Measurements from ENCODE around the gene CFAP46. TPM values are rescaled to one million over a fixed set of nuclear protein-coding genes. Genes with fewer than 3 reads are reported as not detected.

The CFAP46 gene
- not detected for total RNA-seq

DNA sequence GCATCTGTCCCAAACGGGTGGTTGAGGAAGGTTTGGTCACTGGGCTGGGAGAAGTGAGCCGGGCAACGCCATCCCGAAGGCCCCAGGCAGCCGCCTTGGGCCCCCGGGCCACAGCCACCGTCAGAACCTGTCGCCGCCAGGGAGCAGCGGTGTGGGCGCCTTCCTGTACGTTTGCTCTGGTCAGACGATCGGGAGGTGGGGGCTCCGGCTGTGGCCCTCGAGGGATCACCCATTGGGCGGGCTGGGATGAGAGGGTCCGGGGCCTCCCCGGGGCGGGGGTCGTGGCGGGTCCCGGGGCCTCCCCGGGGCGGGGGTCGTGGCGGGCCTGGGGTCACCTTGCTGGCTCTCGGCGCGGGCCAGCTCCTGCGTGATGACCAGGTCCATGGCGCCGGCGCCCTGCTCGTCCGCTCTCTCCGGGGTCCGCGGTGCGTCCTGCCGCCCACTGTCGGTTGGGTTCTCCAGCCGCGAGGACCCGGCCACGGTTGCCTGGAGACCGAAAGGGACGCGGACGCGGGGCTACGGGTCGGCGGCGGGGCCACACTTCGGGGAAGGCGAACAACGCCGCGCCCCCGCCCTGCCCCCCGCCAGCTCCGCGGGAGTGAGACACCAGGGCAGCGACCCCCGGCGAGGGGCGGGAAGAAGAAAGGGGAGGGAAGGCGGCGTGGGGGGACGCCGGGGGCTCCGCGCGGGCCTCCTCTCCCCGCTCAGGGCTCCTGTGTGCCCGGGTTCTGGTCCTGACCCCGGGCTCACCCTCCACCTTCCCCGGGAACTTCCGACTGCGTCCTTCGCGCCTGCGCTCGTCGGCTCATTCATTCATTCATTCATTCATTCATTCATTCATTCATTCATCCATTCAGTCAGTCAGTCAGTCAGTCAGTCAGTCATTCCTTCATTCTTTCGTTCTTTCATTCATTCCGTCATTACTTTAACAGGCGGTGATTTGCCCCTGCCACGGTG, at the start of gene CFAP46:
TSS of gene CFAP46 (minus strand) at position 470 of the 957 bp plus-strand sequence. CDS start at position 384, 86 bp downstream.
- TF ChIP-seq, protein P1, sequence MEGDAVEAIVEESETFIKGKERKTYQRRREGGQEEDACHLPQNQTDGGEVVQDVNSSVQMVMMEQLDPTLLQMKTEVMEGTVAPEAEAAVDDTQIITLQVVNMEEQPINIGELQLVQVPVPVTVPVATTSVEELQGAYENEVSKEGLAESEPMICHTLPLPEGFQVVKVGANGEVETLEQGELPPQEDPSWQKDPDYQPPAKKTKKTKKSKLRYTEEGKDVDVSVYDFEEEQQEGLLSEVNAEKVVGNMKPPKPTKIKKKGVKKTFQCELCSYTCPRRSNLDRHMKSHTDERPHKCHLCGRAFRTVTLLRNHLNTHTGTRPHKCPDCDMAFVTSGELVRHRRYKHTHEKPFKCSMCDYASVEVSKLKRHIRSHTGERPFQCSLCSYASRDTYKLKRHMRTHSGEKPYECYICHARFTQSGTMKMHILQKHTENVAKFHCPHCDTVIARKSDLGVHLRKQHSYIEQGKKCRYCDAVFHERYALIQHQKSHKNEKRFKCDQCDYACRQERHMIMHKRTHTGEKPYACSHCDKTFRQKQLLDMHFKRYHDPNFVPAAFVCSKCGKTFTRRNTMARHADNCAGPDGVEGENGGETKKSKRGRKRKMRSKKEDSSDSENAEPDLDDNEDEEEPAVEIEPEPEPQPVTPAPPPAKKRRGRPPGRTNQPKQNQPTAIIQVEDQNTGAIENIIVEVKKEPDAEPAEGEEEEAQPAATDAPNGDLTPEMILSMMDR (IDR thresholded peaks at IDR 0.05) = no peak
- TF ChIP-seq POLR2A (IDR thresholded peaks at IDR 0.05) = no peak
- Histone ChIP-seq H3K4me1 (peaks cover 0 to 12% (median 4%) of the 10 kb centered on the region in 4 donors), H3K36me3 (no peaks in the 10 kb centered on the region), H3K4me3 (peak within 1 kb of the TSS in 3 of 4 donors; percentile 37 to 55 (median 45)), H3K27ac (no peak within 1 kb of the TSS), H3K27me3 (peaks cover 0 to 13% of the 10 kb centered on the region in 2 donors), H3K9me3 (no peaks in the 10 kb centered on the region)
- DNase-seq = peak in 1 of 3 donors; percentile 48

DNA sequence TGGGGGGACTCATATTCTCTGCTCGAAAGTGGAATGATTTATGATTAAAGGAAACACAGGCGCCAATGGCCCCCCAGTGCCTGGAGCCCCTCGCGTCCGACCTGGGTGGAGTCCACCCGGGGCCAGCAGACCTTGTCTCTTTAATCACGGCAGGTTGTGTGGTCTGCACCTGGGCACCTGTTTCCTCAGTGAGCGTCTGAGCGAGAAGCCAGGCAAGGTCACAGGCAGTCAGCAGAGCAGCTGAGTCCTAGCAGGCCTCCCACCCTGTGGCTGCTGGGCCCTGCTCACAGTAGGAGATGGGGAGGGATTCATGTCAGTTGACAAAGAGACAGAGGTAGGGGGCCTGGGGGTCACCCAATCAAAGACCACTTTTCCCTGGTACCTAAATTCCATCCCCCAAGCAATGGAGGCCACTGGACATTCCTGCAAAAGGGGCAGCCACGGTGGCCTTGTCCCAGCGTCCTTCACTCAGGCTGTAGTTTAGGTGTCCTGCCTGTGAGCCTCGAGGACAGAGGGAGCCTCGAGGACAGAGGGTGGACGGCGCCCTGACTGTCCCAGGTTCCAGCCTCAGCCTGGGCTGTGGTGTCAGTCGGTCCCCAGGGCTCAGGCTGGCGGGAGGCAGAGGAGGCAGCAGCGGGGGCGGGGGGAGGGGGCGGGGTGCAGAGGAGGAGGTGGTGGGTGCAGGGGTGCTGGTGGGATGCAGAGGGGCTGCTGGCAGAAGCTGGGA, 49.5 kb upstream of the CFAP46 start:
- DNase-seq = no peak
- no peaks in the 10 kb centered on the region for H3K9me3 ChIP-seq
- no peak for TF ChIP-seq POLR2A (IDR thresholded peaks at IDR 0.05)
- TF ChIP-seq, protein P1 (IDR thresholded peaks at IDR 0.05) = no peak
- H3K27ac ChIP-seq = no peak overlapping the region
- no peaks in the 10 kb centered on the region for H3K36me3 ChIP-seq
- H3K27me3 ChIP-seq = no peaks in the 10 kb centered on the region
- no peak overlapping the region for H3K4me3 ChIP-seq
- no peaks in the 10 kb centered on the region for H3K4me1 ChIP-seq

DNA sequence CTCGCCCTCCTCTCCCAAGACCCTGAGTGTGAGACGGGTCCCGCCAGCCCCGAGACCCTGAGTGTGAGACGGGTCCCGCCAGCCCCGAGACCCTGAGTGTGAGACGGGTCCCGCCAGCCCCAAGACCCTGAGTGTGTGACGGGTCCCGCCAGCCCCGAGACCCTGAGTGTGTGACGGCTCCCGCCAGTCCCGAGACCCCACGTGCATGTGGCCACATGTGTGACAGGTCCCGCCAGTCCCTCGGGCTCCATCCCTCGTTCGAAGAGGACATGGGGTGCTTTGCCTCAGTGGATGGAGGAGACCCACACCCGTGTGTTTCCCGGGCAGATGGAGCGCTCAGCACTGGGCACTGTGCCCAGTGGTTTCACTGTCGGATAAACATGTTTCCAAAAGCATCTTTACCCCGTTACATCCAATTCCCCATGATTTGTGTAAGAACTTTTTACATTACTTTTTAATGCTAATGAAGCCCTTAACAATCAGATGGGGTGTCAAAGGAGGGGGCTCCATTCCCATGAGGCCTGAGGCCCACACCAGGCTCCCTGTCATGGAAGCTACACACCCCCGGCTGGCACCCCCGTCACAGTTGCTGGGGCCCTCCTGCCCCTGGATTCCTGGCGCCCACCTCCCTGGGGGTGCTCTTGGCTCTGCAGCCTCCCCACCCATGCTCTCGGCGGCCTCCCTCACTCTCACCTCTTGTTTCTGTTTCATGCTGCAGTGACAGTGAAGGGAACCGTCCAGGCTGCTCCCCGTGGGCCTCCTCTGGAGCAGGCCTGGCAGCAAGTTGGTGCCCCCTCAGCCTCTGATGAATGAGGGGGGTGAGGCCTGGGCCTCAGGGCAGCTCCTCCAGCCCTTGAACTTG, 48.5 kb upstream of the CFAP46 start:
- Histone ChIP-seq H3K4me1 (no peaks in the 10 kb centered on the region), H3K36me3 (no peaks in the 10 kb centered on the region), H3K4me3 (no peak overlapping the region), H3K9me3 (no peaks in the 10 kb centered on the region), H3K27me3 (no peaks in the 10 kb centered on the region), H3K27ac (no peak overlapping the region)
- no peak for TF ChIP-seq POLR2A (IDR thresholded peaks at IDR 0.05)
- TF ChIP-seq, protein P1 (IDR thresholded peaks at IDR 0.05) = no peak
- DNase-seq = peak in 1 of 3 donors; percentile 21

DNA sequence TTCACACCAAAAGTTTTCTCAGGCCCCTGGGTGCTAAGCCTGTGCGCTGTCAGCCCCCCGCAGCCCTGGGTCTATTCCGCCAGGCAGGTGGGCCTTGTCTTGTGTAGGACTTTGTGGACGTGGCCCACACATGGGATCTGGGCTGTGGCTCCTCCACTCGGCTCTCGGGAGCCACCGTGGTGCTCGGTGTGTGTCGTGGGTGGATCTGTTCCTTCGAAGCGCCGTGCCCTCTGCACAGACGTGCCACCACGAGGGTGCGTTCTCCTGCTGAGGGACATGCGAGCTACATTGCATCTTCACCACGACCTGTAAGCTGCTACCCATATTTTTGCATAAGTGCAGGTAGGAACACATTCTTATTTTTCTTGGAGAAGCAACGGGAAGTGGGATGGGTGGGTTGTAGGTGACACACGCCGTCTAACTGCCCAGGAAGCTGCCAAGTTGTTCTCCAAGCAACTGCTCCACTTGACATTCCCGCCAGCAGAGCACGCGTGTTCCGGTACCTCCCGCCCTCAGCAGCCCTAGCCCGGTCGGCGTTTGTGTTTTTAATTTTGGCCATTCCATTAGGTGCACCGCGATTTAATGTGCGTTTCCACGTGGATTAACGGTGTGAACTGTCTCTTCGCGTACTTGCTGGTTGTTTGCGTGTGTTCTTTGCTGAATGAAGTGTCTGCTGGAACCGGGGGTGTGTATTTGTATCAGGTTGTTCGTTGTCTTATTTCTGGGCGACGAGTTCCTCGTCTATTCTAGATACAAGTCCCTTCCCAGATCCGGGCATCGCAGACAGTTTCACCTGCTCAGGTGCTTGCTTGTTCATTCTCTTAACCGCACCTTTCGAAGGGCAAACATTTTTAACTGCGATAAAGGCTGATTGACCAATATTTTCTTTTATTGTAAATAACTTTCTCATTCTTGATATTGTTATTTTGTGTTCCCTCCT, 47.4 kb upstream of the CFAP46 start:
- TF ChIP-seq, protein P1 (IDR thresholded peaks at IDR 0.05) = no peak
- TF ChIP-seq POLR2A (IDR thresholded peaks at IDR 0.05) = no peak
- H3K36me3 ChIP-seq = no peaks in the 10 kb centered on the region
- no peak overlapping the region for H3K27ac ChIP-seq
- H3K27me3 ChIP-seq = no peaks in the 10 kb centered on the region
- no peaks in the 10 kb centered on the region for H3K9me3 ChIP-seq
- peak in 1 of 3 donors; percentile 30 for DNase-seq
- H3K4me1 ChIP-seq = no peaks in the 10 kb centered on the region
- no peak overlapping the region for H3K4me3 ChIP-seq

All from Peyer's patch (tissue), 4 donors.